Measurements from ENCODE around the gene CD46. TPM values are rescaled to one million over a fixed set of nuclear protein-coding genes. Genes with fewer than 3 reads are reported as not detected.
A peak's percentile ranks its signal among the peaks of the same experiment; 100 is the strongest.

The CD46 gene
- total and polyA plus RNA-seq, 10 of the 15 experiments (the other 5 are each of a cell fraction or from before 2014, with no cell fraction given), result 61.1 to 198 (median 81.4) TPM

GRCh38 chr1:207822602-207823451, 71.0 kb downstream of the CD46 start (continued):
- TF ChIP-seq IRF5 (IDR thresholded peaks at IDR 0.05; ENCODE audit: borderline replicate concordance) (no peak), PBX3 (IDR thresholded peaks at IDR 0.05; ENCODE audit: insufficient replicate concordance, low read depth, low read length) (peak; percentile 88), NFYA (IDR thresholded peaks at IDR 0.05; ENCODE audit: borderline replicate concordance, low read depth, low read length) (peak; percentile 93), CREB1 (IDR thresholded peaks at IDR 0.05; ENCODE audit: low read depth) (peak; percentile 85; the same call in 1 of the 2 replicates), PAX8 (IDR thresholded peaks at IDR 0.05) (no peak), RUNX3 (IDR thresholded peaks at IDR 0.05; ENCODE audit: low read length) (no peak), PKNOX1 (IDR thresholded peaks at IDR 0.05) (peak; percentile 98), TAF1 (IDR thresholded peaks at IDR 0.05; ENCODE audit: borderline replicate concordance, low read depth, low read length) (peak; percentile 55), ZBTB4 (CRISPR knock-in tag; IDR thresholded peaks at IDR 0.05) (no peak), IRF3 (IDR thresholded peaks at IDR 0.05) (peak; percentile 86; the same call in 1 of the 2 replicates), SPI1 (IDR thresholded peaks at IDR 0.05; ENCODE audit: borderline replicate concordance, insufficient read depth, low read depth, low read length) (no peak), RELA (IDR thresholded peaks at IDR 0.05; ENCODE audit: borderline replicate concordance, partially characterized antibody) (no peak), SIX5 (IDR thresholded peaks at IDR 0.05; ENCODE audit: low read depth, low read length, severe bottlenecking) (no peak), NFYB (IDR thresholded peaks at IDR 0.05; ENCODE audit: insufficient read depth, low read depth, low read length) (peak; percentile 96), PML (IDR thresholded peaks at IDR 0.05; ENCODE audit: low read length) (peak; percentile 82; the same call in 1 of the 2 replicates), ZNF687 (IDR thresholded peaks at IDR 0.05) (peak; percentile 63)
